Naive thymus-derived CD8-positive, alpha-beta T cell (primary cell): ENCODE results near the gene RAB29. TPM values are rescaled to one million over a fixed set of nuclear protein-coding genes. Genes with fewer than 3 reads are reported as not detected.
"Not testable (repeated sequence)": the region's sequence is repeated elsewhere in the genome, so short reads cannot be mapped to it uniquely, and the experiment has no call there.

Experiments used
- ATAC-seq, 2 donors: fragments of 150-1000 bp; cut with Tn5 transposase in 1 of 2; sonication (Bioruptor Pico), chemical (Tn5 transposase) in 1 of 2; 1 replicate in 1 of 2; 2 replicates in 1 of 2; pipeline ENCODE4 v1.10.0; 2021; ENCODE audit warnings: mild to moderate bottlenecking in 2 of 2, moderate library complexity in 2 of 2
- POLR2A ChIA-PET: fragments of 350-600 bp; sonication (Branson Sonifier 250); formaldehyde crosslinking; loops from one replicate; lab custom pipeline; 2021; ENCODE audit warnings: antibody characterized with exemption; lab: Charles Lee
- DNase-seq, 10 donors: peaks; one replicate each; pipeline versions ENCODE4 v3.0.0 to v3.0.0-alpha.2; 2020 to 2022
- H3K27ac Mint-ChIP-seq, 10 donors: one replicate each; pipeline ENCODE4 v1.8.0; 2020 to 2022; ENCODE audit warnings: mild to moderate bottlenecking in 10 of 10, mixed read lengths in 10 of 10, moderate library complexity in 4 of 10, inconsistent platforms in 1 of 10
- H3K27me3 Mint-ChIP-seq, 5 donors: one replicate each; pipeline ENCODE4 v1.8.0; 2021 to 2022; ENCODE audit warnings: mixed read lengths in 5 of 5
- H3K36me3 Mint-ChIP-seq, 3 donors: one replicate each; pipeline ENCODE4 v1.8.0; 2020 to 2022; ENCODE audit warnings: mixed read lengths in 3 of 3, mild to moderate bottlenecking in 2 of 3, inconsistent platforms in 1 of 3
- H3K4me1 Mint-ChIP-seq, 4 donors: one replicate each; pipeline ENCODE4 v1.8.0; 2021 to 2022; ENCODE audit warnings: mixed read lengths in 4 of 4
- H3K4me3 Mint-ChIP-seq, 10 donors: one replicate each; pipeline ENCODE4 v1.8.0; 2020 to 2022; ENCODE audit warnings: mild to moderate bottlenecking in 10 of 10, mixed read lengths in 10 of 10, moderate library complexity in 6 of 10, inconsistent platforms in 1 of 10
- H3K9me3 Mint-ChIP-seq, 9 donors: one replicate each; pipeline ENCODE4 v1.8.0; 2020 to 2022; ENCODE audit warnings: mixed read lengths in 9 of 9, mild to moderate bottlenecking in 3 of 9, inconsistent platforms in 1 of 9, moderate library complexity in 1 of 9
- polyA plus RNA-seq, 3 donors: library from polyadenylated mRNA; unstranded; fragments of 300-500 nt; fragmentation: Illumina TruSeq; gene quantifications; one replicate each; pipeline ENCODE4 v1.2.3, GENCODE V29; 2021
- total RNA-seq, 8 experiments: library from RNA in 2 of 8; stranded (reverse) in 2 of 8; gene quantifications; one replicate each; pipeline ENCODE4 v1.2.3 and lab custom pipeline; 2021 to 2026

RAB29 gene, protein sequence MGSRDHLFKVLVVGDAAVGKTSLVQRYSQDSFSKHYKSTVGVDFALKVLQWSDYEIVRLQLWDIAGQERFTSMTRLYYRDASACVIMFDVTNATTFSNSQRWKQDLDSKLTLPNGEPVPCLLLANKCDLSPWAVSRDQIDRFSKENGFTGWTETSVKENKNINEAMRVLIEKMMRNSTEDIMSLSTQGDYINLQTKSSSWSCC
- total RNA-seq (10 to 100 TPM; 50.2 to 50.3 TPM), polyA plus RNA-seq (100 to 1,000 TPM in 1 of 3 donors, 10 to 100 TPM in 2; 71.3 to 113 (median 84.6) TPM), total RNA-seq (lab: John Stamatoyannopoulos, UW) (24.7 to 98.9 (median 60.0) reads per million in 6 experiments)

DNA sequence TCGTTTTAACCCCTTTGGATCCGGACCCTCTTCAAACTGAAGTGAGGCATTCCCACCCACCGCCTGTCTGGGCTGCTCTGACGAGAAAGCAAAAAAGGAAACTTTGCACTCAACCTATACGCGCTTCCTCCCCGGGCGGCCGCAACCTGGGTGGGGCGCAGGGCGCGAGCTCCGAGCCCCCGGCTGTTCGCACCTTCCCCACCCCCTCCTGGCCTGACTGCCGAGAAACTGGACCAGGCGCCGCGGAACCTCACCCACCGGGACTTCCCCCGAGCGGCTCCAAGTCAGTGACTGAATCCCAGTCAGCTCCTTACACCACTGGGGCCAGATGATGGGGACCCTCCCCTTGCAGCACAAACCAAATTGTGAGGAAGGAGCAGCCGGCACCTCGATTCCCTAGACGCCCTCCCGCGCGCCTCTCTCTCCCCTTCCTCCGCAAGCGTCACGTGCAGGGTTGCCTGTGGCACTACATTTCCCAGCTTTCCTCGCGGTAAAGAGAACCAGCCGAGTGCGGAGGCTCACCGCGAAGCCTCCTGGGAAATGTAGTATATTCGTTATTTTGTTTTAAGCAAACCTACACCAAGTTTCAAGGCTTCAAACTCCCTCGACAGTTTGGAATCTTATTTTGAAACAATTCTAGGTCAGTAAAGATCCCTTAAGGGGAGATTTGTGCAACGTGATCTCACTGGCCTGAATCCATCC, at the start of gene RAB29:
Gene RAB29 (minus strand): TSS at position 468 of the 702 bp plus-strand sequence. CDS start 526 bp downstream, outside the sequence.
- DNase-seq (peak; percentile 71 to 93 (median 87)), ATAC-seq (peak; percentile 87)
- Mint-ChIP-seq H3K9me3 (no peaks in the 10 kb centered on the region), H3K36me3 (peaks cover 0 to 8% (median 8%) of the 10 kb centered on the region in 3 donors), H3K27me3 (no peaks in the 10 kb centered on the region), H3K4me1 (peaks cover 28 to 68% (median 61%) of the 10 kb centered on the region in 4 donors), H3K4me3 (peak within 1 kb of the TSS; percentile 89 to 99 (median 94)), H3K27ac (peak within 1 kb of the TSS; percentile 97 to 98 (median 98))
- POLR2A ChIA-PET = interaction anchor here (0.5 to 5.5 kb wide), 15 partner anchors 10 to 174 kb away, joined by 3 to 84 read pairs (median 5); partner anchors contain the start of genes ELK4, NUCKS1 and SLC41A1

GRCh38 chr1:205824180-205824579, 48.9 kb upstream of the RAB29 start:
- DNase-seq (no peak), ATAC-seq (no peak)
- POLR2A ChIA-PET = no interaction called here
- Mint-ChIP-seq H3K4me3 (no peak overlapping the region), H3K27ac (no peak overlapping the region), H3K36me3 (peaks cover 0 to 7% (median 4%) of the 10 kb centered on the region in 3 donors), H3K9me3 (peaks cover 0 to 6% (median 0%) of the 10 kb centered on the region in 9 donors), H3K27me3 (no peaks in the 10 kb centered on the region), H3K4me1 (peaks cover 3 to 20% (median 7%) of the 10 kb centered on the region in 4 donors)

DNA sequence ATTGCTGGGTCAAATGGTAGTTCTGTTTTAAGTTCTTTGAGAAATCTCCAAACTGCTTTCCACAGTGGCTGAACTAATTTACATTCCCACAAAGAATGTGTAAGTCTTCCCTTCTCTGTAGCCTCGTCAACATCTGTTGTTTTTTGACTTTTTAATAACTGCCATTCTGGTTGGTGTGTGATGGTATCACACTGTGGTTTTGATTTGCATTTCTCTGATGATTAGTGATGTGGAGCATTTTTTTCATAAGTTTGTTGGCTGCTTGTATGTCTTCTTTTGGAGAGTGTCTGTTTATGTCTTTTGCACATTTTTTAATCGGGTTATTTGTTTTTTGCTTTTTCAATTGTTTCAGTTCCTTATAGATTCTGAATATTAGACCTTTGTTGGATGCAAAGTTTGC, 48.0 kb upstream of the RAB29 start:
- H3K27me3 Mint-ChIP-seq, H3K36me3 Mint-ChIP-seq, ATAC-seq, H3K9me3 Mint-ChIP-seq, POLR2A ChIA-PET, H3K27ac Mint-ChIP-seq, DNase-seq: not testable (repeated sequence)
- Mint-ChIP-seq H3K4me3 (peak overlapping the region in 1 of 10 donors; percentile 66), H3K4me1 (peaks cover 6 to 23% (median 11%) of the 10 kb centered on the region in 4 donors)

GRCh38 chr1:205822397-205822796, 47.1 kb upstream of the RAB29 start:
- POLR2A ChIA-PET = no interaction called here
- Mint-ChIP-seq H3K27me3 (no peaks in the 10 kb centered on the region), H3K36me3 (peaks cover 0 to 2% (median 0%) of the 10 kb centered on the region in 3 donors), H3K4me1 (peaks cover 5 to 23% (median 14%) of the 10 kb centered on the region in 4 donors), H3K4me3 (no peak overlapping the region), H3K27ac (no peak overlapping the region), H3K9me3 (peaks cover 0 to 6% (median 0%) of the 10 kb centered on the region in 9 donors)
- DNase-seq (no peak), ATAC-seq (no peak)

GRCh38 chr1:205817988-205818387, 42.7 kb upstream of the RAB29 start:
- Mint-ChIP-seq H3K9me3 (peaks cover 0 to under 1% (median 0%) of the 10 kb centered on the region in 9 donors), H3K27me3 (no peaks in the 10 kb centered on the region), H3K4me3 (no peak overlapping the region), H3K27ac (peak overlapping the region in 1 of 10 donors; percentile 29), H3K4me1 (peaks cover 6 to 29% (median 19%) of the 10 kb centered on the region in 4 donors), H3K36me3 (no peaks in the 10 kb centered on the region)
- DNase-seq (no peak), ATAC-seq (no peak)
- POLR2A ChIA-PET = interaction anchor here (0.6 kb wide), 1 partner anchor 77 kb away, joined by 3 read pairs; no protein-coding TSS in a partner anchor

DNA sequence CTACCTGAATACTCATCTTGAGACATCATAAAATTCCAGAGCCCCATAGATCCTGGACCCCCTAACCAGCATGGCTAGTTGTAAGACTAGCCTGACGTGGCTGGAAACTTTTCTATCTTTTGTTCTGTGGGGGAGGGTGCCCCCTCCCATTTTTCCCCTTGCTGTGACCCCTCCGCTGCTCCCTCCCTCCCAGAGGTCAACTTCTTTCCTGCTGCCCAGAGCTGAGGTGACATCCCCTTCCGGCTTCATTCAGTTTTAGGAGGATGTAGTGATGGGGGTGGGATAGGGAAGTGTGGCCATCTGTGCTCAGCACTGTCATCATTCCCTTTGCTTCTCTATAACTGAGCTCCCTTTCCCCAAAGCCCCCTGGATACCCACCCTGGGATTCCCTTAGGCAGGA, 42.1 kb upstream of the RAB29 start:
- POLR2A ChIA-PET = no interaction called here
- Mint-ChIP-seq H3K4me3 (no peak overlapping the region), H3K36me3 (no peaks in the 10 kb centered on the region), H3K4me1 (peaks cover 7 to 31% (median 18%) of the 10 kb centered on the region in 4 donors), H3K27me3 (no peaks in the 10 kb centered on the region), H3K9me3 (no peaks in the 10 kb centered on the region), H3K27ac (no peak overlapping the region)
- DNase-seq (no peak), ATAC-seq (no peak)

GRCh38 chr1:205813755-205814058, 38.4 kb upstream of the RAB29 start:
- peaks cover 0 to 16% (median 5%) of the 10 kb centered on the region in 3 donors for H3K36me3 Mint-ChIP-seq
- H3K4me3 Mint-ChIP-seq = peak overlapping the region; percentile 88 to 96 (median 93)
- POLR2A ChIA-PET = interaction anchor here (1.3 to 3.5 kb wide), 3 partner anchors 9 to 64 kb away, joined by 4 to 19 read pairs (median 4); partner anchors contain the start of gene RAB29
- H3K4me1 Mint-ChIP-seq = peaks cover 32 to 63% (median 52%) of the 10 kb centered on the region in 4 donors
- no peak for ATAC-seq
- peak in 1 of 10 donors; percentile 13 for DNase-seq
- peak overlapping the region; percentile 37 to 95 (median 87) for H3K27ac Mint-ChIP-seq
- no peaks in the 10 kb centered on the region for H3K9me3 Mint-ChIP-seq
- no peaks in the 10 kb centered on the region for H3K27me3 Mint-ChIP-seq

GRCh38 chr1:205812878-205813754, 37.8 kb upstream of the RAB29 start, which contains the start of gene SLC41A1:
TSS of gene SLC41A1 (minus strand) at chr1:205813198. CDS start at chr1:205810441, 2,757 bp downstream.
- H3K36me3 Mint-ChIP-seq = peaks cover 0 to 22% (median 10%) of the 10 kb centered on the region in 3 donors
- peak within 1 kb of the TSS; percentile 88 to 96 (median 94) for H3K4me3 Mint-ChIP-seq
- ATAC-seq = peak; percentile 94 to 96
- H3K27ac Mint-ChIP-seq = peak within 1 kb of the TSS; percentile 84 to 95 (median 92)
- H3K27me3 Mint-ChIP-seq = no peaks in the 10 kb centered on the region
- DNase-seq = peak; percentile 88 to 97 (median 93)
- peaks cover 37 to 63% (median 56%) of the 10 kb centered on the region in 4 donors for H3K4me1 Mint-ChIP-seq
- POLR2A ChIA-PET = interaction anchor here (0.9 to 3.5 kb wide), 6 partner anchors 8 to 535 kb away, joined by 3 to 19 read pairs (median 4); partner anchors contain the start of genes NUCKS1, PM20D1 and RAB29
- no peaks in the 10 kb centered on the region for H3K9me3 Mint-ChIP-seq

- peaks cover 38 to 64% (median 62%) of the 10 kb centered on the region in 4 donors for H3K4me1 Mint-ChIP-seq
- H3K27me3 Mint-ChIP-seq = no peaks in the 10 kb centered on the region
- peak overlapping the region; percentile 77 to 95 (median 90) for H3K27ac Mint-ChIP-seq
- H3K9me3 Mint-ChIP-seq = no peaks in the 10 kb centered on the region
- peak overlapping the region; percentile 88 to 96 (median 92) for H3K4me3 Mint-ChIP-seq
- H3K36me3 Mint-ChIP-seq = peaks cover 0 to 23% (median 11%) of the 10 kb centered on the region in 3 donors
- POLR2A ChIA-PET = interaction anchor here (0.9 to 3.5 kb wide), 6 partner anchors 38 to 534 kb away, joined by 3 to 19 read pairs (median 6); partner anchors contain the start of genes NUCKS1, PM20D1 and RAB29
- peak; percentile 18 to 28 for ATAC-seq
- peak in 4 of 10 donors; percentile 16 to 35 (median 22) for DNase-seq
Measured at GRCh38 chr1:205812271-205812877, 37.1 kb upstream of the RAB29 start.

GRCh38 chr1:205811660-205812059, 36.4 kb upstream of the RAB29 start:
- POLR2A ChIA-PET = interaction anchor here (1.3 to 3.5 kb wide), 3 partner anchors 37 to 63 kb away, joined by 3 to 19 read pairs (median 9); partner anchors contain the start of genes NUCKS1 and RAB29
- ATAC-seq = no peak
- Mint-ChIP-seq H3K4me1 (peaks cover 42 to 71% (median 69%) of the 10 kb centered on the region in 4 donors), H3K9me3 (no peaks in the 10 kb centered on the region), H3K27me3 (no peaks in the 10 kb centered on the region), H3K27ac (peak overlapping the region; percentile 77 to 95 (median 90)), H3K36me3 (peaks cover 0 to 23% (median 11%) of the 10 kb centered on the region in 3 donors), H3K4me3 (peak overlapping the region; percentile 88 to 96 (median 92))
- peak in 1 of 10 donors; percentile 12 for DNase-seq
